Measurements from ENCODE around the gene JMJD6.

DNA sequence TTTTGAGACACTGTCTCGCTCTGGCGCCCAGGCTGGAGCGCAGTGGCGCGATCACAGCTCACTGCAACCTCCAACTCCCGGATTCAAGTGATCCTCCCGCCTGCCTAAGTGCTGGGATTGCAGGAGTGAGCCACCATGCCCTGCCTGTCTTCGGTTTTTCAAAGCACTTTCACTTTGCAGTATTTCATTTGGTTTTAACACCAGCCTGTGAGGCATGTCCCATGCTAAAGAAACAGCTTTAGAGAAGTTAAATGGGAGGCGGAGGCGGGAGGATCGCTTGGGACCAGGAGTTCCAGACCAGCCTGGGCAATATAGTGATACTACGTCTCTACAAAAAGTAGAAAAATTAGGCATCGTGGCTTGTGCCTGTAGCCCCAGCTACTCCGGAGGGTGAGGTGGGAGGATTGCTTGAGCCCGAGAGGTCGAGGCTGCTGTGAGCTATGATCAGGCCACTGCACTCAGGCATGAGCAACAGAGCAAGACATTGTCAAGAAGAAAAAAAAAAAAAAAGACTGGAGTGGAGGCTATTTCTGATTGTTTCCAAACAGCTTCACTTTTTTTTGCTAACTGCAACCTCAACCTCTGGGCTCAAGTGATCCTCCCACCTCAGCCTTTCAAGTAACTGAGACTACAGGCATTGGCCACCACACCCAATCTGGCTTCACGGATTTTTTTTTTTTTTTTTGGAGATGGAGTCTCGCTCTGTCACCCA, 1.5 kb upstream of the JMJD6 start:
- TF ChIP-seq POLR2AphosphoS5 (IDR thresholded peaks at IDR 0.05) (no peak), POLR2A (IDR thresholded peaks at IDR 0.05) (no peak)
- TF ChIP-seq, protein P1, sequence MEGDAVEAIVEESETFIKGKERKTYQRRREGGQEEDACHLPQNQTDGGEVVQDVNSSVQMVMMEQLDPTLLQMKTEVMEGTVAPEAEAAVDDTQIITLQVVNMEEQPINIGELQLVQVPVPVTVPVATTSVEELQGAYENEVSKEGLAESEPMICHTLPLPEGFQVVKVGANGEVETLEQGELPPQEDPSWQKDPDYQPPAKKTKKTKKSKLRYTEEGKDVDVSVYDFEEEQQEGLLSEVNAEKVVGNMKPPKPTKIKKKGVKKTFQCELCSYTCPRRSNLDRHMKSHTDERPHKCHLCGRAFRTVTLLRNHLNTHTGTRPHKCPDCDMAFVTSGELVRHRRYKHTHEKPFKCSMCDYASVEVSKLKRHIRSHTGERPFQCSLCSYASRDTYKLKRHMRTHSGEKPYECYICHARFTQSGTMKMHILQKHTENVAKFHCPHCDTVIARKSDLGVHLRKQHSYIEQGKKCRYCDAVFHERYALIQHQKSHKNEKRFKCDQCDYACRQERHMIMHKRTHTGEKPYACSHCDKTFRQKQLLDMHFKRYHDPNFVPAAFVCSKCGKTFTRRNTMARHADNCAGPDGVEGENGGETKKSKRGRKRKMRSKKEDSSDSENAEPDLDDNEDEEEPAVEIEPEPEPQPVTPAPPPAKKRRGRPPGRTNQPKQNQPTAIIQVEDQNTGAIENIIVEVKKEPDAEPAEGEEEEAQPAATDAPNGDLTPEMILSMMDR (IDR thresholded peaks at IDR 0.05) = no peak

Measured in breast epithelium (tissue), 3 donors.